ENCODE data around the gene ARMC5.
"Not testable (repeated sequence)": the region's sequence is repeated elsewhere in the genome, so short reads cannot be mapped to it uniquely, and the experiment has no call there.

Gene ARMC5

GRCh38 chr16:31496670-31497069 lies 37.4 kb downstream of the ARMC5 start:
- DNase-seq (ENCODE audit: low read depth in 3 of 3) = no peak

- DNase-seq (ENCODE audit: low read depth in 3 of 3) = no peak
Observed at GRCh38 chr16:31498493-31498892, 39.2 kb downstream of the ARMC5 start.

- DNase-seq (ENCODE audit: low read depth in 3 of 3) = no peak
Observed at GRCh38 chr16:31499928-31500327, 40.6 kb downstream of the ARMC5 start.

GRCh38 chr16:31501226-31501965 lies 42.1 kb downstream of the ARMC5 start:
- no peak for DNase-seq (ENCODE audit: low read depth in 3 of 3)

GRCh38 chr16:31501966-31502348 lies 42.7 kb downstream of the ARMC5 start:
- no peak for DNase-seq (ENCODE audit: low read depth in 3 of 3)

GRCh38 chr16:31502981-31503380 lies 43.7 kb downstream of the ARMC5 start:
- DNase-seq (ENCODE audit: low read depth in 3 of 3) = no peak

- not testable (repeated sequence) for DNase-seq (ENCODE audit: low read depth in 3 of 3)
Observed at GRCh38 chr16:31503555-31503954, 44.3 kb downstream of the ARMC5 start.

GRCh38 chr16:31504159-31504558 lies 44.9 kb downstream of the ARMC5 start:
- DNase-seq (ENCODE audit: low read depth in 3 of 3) = no peak

- no peak for DNase-seq (ENCODE audit: low read depth in 3 of 3)
Observed at GRCh38 chr16:31505483-31505882, 46.2 kb downstream of the ARMC5 start.

- DNase-seq (ENCODE audit: low read depth in 3 of 3) = no peak
Observed at GRCh38 chr16:31507617-31507928, 48.3 kb downstream of the ARMC5 start.

- DNase-seq (ENCODE audit: low read depth in 3 of 3) = peak; percentile 58 to 83 (median 65)
Observed at GRCh38 chr16:31507929-31508705, 48.8 kb downstream of the ARMC5 start, which contains the start of gene RUSF1. RUSF1 (minus strand) TSS chr16:31508391; CDS start chr16:31508373, 18 bp downstream.

GRCh38 chr16:31508706-31509195 lies 49.5 kb downstream of the ARMC5 start:
- DNase-seq (ENCODE audit: low read depth in 3 of 3) = no peak

GRCh38 chr16:31513126-31513525 lies 53.8 kb downstream of the ARMC5 start:
- DNase-seq (ENCODE audit: low read depth in 3 of 3) = no peak

- no peak for DNase-seq (ENCODE audit: low read depth in 3 of 3)
Observed at GRCh38 chr16:31513884-31514283, 54.6 kb downstream of the ARMC5 start.

Data from stimulated activated CD4-positive, alpha-beta T cell treated with anti-CD3 and anti-CD28 coated beads, TNF-alpha, amount 100 ng/mL, for 4 hours (primary cell).